GM18498 (cell line): Measurements from ENCODE around the gene SCAMP5.

Experiments used
- ATAC-seq: cut with Tn5 transposase; IDR thresholded peaks from one replicate; pipeline ENCODE4 v1.9.1; 2021; ENCODE audit warnings: mild to moderate bottlenecking, moderate library complexity; ENCODE audit not compliant: unreplicated experiment

Gene SCAMP5

DNA sequence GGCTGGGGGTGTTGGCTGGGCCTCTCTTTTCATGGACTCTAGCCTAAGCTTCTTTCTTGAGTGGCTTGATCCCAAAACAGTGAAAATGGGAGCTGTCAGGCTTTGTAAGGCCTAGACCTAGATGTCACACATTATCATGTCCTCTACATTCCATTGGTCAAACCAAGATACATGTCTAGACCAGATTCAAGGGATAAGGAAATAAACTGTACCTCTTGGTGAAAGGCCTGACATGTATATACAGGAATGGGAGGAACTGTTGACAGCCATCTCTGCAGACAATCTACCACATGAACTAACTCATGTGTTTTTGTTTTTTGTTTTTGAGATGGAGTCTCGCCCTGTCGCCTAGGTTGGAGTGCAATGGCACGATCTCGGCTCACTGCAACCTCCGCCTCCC lies 27.7 kb upstream of the SCAMP5 start:
- no peak for ATAC-seq

DNA sequence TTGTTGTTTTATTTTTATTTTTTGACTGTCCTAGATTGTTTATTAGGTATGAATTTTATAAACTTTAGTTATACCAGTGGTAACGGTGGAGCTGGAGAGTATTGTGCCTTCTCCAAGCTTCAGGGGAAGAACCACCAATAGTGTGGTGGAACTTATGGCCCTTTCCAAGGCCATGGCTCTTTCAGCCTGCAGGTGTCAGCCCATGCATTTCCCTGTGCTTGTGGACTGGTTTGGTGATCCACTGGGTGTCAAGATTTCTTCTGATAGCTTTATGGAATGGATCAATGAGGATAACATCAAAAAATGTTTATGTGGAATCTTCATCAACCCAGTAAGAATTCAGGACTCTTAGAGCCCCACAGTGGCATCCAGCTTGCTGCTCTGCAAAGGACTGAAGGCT lies 19.2 kb upstream of the SCAMP5 start:
- no peak for ATAC-seq

DNA sequence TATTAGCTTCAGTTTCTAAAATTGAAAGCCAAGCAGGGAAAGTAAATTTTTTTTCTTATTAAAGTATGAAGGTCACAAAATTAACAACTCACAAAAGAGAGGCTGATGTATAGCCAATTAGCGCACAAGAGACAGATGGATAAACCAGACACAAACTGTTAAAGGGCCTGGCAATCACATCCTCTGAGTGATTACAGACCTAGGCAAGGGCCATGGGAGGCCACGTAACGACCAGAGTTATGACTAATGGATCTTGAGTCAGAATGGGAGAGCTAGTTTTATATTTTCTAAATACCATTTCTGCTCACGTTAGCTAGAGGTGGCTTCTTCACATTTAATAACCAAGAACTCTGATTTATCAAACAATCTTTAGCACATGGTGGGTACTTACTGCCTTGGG lies 17.8 kb upstream of the SCAMP5 start:
- ATAC-seq = no peak

DNA sequence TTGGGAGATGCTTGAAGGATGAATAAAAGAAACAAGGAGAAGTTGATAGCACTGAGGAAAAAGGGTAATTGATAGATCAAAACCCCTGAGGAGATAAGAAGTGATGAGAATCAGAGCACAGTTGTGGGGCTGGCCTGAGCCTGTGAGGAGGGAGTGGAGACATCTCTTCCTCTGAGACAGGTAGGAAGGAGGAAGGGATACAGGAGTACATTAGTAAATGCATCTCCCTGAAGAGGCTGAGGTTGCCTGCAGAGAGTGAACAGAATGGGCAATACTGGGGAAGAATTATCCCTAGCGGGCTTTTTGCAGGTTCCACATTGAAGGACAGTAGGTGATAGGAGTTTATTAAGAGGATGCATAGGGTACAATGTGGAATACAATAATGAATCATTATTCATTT lies 17.3 kb upstream of the SCAMP5 start:
- no peak for ATAC-seq

DNA sequence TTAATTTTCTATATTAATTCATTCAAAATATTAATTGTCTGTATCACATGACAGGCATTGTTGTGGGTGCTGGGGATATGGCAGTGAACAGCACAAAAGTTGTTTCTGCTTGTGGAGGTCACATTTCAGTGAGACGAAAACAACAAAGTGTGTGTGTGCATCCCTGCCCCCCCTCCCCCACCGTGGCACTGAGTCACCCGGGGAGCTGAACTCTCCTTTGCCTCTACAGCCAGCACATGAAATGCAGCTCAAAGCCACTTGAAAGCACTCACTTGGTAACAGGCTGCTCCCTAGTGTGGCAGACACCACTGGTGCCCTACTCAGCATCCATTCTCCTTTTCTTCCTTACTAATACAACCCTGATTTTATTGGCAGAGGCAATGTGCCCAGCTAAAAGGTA lies 16.9 kb upstream of the SCAMP5 start:
- ATAC-seq = no peak

DNA sequence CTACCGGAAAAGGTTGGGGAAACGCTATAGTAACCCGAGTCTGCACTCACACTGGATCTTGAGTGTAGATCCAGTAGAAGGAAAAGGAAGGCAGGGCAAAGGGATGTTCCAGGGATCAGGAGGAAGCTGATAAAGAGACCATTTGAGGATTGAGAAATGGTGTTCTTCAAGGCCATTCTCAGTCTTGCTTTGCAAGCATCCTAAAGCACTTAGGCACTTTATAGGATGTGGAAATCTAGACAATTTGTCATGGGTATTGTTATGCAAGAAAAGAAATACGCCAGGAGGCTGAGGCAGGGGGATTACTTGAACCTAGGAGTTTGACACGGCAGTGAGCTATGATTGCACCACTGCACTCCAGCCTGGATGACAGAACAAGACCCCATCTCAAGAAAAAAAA lies 13.2 kb upstream of the SCAMP5 start:
- no peak for ATAC-seq

DNA sequence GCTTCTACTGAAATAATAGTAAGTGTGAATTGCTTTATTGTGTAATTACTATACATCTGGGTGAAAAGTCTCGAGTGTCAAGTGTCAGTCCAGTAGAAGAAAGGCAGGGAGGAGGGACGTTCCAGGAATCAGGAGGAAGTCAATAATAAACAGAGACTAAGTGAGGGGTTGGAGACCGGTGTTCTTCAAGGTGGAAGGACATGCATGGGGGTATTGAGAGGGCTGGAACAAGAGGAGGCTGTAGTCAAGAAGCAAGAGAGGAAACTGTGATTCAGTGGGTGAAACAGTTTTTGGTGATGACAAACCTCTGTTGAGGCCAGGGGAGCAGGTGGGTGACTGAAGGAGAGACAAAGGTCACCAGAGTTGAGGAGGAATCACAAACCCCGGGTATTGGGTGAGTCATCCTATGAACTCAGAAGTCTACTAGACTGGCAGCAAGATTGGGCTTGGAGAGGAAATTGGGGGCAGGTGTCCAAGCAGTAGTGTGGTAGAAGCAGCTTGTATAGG lies 11.6 kb upstream of the SCAMP5 start:
- no peak for ATAC-seq

DNA sequence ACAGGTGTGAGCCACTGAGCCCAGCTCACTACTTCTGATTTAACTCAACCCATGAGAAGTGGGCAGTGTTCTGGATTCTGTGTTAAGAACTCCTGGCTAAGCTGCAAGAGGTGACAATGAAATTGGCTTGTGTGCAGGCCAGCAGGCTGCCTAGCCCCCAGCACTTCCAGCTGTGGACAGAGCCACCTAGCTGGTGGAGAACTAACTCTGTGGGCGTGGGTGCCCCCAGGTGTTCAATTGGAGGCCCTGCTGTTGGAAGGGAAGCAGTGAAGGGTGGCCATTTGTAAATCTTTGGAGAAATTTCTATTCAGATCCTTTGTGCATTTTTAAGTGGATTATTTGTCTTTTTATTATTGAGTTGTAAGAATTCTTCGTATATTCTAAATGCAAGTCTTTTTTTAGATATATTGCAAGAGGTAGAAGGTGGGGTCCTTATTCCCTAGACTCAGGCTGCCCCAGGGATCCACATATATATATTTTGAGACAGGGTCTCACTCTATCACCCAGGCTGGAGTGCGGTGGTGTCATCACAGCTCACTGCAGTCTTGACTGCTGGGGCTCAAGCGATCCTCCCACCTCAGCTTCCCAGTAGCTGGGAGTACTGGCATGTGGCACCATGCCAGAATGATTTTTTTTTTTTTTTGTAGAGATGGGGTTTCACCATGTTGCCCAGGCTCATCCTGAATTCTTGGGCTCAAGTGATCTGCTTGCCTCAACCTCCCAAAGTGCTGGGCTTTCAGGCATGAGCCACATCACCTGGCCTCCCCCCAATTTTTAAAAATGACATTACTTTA lies 7.2 kb upstream of the SCAMP5 start:
- no peak for ATAC-seq

DNA sequence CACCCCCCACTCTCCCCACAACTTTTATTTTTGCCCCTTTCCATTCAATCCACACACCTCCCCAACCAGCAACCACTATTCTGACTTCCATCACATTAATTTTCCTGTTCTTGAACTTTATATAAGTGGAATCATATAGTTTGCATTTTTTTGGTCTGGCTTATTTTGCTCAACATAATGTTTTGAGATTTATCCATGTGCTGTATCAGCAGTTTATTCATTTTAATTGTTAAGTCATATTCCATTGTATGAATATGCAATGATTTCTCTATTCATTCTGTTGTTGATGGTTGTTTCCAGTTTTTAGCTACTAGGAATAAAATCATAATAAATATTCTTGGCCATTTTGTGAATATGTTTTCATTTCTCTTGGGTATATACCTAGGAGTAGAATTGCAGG lies 5.8 kb upstream of the SCAMP5 start:
- ATAC-seq = no peak

DNA sequence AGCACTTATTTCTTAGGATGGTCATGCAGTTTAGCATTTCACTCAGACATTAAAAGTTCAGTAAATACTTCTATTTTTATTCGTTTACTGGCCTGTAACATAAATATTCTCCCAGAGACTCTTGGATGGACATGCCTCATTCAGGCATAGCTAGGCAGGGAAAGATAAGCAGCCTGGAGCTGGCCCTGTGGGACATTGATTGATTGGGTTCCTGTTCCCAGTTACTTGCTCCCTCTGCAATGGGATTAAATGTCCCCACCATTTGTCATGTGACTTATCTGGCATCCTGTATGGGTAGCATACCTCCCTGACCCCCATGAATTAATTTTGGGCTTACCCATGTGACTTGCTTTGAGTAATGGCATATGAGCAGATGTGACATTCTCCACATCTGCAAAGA lies 2.7 kb upstream of the SCAMP5 start:
- ATAC-seq = no peak

DNA sequence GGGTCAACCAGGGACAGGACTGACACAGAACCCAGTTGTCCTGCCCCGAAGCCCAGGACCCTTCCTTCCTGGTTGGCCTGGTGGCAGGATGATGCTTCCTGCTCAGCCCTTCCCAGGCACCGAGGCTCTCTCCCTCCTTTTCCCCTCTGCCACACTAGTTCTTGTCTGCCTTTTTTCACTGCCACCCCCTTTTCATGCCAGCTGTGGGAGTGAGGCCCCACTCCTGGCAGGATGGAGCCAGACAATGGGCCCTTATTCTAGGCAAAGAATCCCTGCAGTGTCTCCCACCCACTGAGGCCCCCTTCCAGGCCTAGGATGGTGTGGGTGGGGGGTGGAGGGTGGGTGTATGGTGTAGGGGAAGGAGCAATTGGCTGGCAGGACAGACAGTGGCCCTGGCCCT lies 1.1 kb upstream of the SCAMP5 start:
- ATAC-seq = no peak

DNA sequence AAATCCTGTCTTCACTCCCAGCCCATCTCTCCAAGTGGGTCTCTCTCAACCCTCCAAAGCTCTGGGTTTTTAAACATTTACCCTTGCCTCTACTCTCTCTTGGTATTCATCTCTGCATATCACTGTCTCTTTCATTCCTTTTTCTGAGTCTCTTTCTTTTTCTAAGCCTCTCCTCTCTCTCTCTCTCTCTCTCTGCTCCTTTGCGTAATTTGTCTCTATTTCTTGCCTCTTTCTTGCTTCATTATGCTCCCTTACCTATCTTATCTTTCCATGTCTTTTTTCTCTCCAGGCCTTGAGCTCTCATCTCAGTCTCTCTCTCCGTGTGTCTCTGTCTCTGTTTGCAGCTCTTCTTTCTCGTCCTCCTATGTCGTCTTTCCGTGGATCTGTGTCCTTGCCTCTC lies 678 bp upstream of the SCAMP5 start:
- ATAC-seq = no peak

DNA sequence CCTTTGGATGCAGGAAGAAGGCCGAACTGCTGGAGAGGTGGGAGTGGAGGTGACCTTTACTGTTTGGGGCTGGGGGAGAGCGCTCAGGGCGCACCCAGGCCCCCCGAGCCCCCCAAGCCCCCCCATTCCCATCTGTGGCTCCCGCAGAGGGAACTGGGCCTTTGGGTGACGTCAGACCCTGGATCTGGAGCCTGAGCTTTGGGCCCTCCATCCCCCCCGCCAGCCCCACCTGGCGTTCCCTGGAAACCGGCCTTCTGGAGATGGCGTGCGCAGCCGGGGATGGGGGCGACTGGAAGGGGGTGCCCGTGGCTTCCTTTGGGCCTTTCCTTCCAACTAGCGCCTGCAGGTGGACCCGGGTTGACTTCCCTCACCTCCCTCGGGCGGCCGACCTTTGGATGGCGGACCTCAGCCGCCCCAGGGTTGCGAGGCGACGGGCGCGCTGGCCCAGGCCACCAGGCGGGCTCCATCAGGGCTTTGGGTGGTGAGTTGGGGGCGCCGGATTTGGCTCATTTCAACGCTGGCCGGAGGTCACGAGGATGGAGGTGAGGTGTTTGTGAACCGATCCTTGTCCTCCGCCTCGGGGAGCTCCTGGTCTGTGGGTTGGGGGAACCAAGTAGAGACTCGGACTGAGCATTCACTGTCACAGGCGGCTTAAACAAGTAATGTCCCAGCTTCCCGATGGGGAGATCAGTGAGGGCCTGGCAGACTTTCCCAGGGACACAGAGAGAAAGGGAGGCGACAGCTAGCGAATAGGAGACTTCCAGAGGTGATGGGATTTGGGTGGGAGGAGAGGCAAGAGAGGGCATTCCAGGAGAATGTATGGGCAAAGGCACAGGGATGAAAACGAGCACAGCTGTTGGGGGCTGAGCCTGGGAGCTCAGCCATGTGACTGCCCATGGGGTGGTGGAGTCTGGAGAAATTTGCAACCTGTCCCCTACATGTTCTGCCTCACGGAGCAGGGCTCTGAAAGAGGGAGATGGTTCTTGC lies 709 bp downstream of the SCAMP5 start:
- no peak for ATAC-seq

DNA sequence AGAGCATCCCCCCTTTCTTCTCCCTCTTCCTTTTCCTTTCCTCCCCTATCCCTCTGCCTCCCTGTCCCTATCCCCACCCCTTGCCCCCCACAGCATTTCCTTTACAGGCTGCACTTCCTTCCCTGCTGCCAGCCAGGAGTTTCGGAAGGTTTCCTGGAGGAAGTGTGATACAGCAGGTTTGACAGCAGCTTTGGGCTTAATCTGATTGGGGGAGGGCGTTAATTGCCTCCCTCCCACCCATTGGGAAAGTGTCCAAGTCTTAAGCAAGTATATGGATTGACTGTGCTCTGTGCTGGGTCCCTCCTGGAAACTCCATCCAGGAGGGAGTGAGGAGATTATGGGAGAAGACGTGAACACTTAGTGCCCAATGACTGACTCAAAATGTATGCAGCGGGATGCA lies 1.8 kb downstream of the SCAMP5 start:
- no peak for ATAC-seq

DNA sequence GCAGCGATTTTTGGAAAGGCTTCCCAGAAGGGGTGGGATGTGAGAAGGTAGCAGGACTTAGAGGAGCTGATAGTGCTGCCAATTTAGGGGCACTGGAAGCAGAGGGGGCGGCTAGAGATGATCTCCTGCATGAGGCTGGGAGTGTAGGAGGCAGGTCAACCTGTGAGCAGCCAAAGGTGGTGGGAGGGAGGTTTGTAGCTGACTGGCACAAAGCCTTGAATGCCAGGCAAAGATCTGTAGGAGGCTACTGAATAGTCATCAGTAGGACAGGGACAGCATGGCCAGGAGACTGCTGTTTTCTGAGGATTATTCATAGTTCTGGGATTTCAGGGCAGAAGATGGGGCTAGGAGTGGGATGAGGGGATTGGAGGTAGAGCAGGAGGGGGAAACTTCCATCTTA lies 2.2 kb downstream of the SCAMP5 start:
- no peak for ATAC-seq

DNA sequence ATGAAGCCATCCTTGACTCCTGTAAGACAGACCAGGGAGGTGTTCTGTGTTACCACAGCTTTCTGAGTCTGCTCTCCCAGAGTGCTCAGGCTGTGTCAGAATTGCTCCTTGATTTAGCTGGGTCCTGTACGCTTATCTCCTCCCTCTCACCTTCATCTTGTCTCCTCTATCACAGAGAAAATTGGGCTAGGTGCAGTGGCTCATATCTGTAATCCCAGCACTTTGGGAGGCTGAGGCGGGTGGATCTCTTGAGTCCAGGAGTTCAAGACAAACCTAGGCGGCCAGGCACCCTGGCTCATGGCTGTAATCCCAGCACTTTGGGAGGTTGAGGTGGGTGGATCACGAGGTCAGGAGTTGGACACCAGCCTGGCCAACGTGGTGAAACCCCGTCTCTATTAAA lies 5.9 kb downstream of the SCAMP5 start:
- ATAC-seq = no peak

DNA sequence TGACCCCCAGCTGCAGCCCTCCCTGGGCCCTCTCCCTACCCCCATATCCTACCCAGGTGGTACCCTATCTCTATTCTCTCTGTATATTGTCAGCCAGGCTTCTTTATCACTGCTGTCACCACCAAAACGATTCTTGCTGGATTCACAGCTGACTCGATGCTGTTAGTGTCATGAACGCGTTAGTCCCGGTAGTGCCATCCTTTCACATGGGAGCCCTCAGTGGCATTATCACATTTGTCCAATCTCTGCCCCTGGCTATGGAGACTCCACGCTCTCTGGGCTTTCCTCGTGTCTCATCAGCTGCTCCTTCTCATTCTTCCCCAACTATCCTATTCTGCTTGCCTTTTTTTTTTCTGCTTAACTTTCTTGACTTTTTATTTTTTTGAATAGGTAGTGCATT lies 7.0 kb downstream of the SCAMP5 start:
- ATAC-seq = no peak

DNA sequence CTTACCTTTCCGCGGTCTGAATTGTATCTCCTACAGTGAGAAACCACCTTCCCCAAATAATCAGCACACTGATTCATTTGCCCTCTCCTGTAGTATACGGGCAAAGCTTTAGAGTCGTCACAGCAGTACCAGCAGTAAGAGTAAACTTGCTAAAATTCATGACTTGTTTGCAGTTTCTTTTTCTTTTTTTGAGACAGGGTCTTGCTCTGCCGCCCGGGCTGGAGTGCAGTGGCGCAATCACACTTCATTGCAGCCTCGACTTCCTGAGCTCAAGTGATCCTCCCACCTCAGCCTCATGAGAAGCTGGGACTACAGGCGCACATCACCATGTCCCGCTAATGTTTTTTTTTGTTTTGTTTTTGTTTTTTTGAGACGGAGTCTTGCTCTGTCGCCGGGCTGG lies 11.9 kb downstream of the SCAMP5 start:
- no peak for ATAC-seq

DNA sequence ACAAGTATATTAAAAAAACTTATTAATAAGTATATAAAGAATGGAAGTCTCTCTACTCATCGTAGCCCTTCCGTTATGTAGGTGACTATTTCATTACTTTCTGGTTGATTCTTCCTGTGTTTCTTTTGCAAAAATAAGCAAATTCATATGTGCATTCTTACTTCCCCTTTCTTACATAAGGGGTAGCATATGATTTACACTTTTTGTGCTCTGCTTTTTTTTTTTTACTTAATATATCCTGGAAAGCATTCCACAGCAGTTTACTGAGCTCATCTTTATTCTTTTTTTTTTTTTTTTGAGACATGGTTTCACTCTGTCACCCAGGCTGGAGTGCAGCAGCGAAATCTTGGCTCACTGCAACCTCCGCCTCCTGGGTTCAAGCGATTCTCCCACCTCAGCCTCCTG lies 12.9 kb downstream of the SCAMP5 start:
- peak; percentile 41 for ATAC-seq

DNA sequence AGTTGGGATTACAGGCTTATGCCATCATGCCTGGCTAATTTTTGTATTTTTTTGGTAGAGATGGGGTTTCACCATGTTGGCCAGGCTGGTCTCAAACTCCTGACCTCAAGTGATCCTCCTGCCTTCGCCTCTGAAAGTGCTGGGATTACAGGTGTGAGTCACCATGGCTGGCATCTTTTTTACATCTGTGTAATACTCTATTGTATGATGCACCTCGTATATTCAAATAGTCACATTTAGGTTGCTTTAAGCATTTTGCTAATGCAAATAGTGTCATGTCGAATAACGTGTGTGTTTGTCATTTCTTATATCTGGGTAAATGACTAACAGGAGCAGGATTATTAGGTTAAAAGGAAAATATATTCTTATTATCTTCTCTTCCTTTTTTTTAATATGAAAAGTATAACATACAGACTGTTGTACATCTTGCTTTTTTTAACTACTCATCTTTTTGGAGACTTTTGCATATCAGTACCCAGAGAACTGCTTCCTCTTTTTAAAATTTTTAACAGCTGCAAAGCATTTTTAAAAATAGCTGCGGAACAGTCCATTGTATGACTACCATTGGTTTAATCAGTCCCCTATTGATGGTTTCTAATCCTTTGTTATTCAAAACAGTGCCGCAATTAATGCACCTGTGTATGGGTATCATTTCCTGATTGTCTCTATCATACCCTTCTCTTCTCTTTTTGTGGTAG lies 13.4 kb downstream of the SCAMP5 start:
- ATAC-seq = peak; percentile 84

DNA sequence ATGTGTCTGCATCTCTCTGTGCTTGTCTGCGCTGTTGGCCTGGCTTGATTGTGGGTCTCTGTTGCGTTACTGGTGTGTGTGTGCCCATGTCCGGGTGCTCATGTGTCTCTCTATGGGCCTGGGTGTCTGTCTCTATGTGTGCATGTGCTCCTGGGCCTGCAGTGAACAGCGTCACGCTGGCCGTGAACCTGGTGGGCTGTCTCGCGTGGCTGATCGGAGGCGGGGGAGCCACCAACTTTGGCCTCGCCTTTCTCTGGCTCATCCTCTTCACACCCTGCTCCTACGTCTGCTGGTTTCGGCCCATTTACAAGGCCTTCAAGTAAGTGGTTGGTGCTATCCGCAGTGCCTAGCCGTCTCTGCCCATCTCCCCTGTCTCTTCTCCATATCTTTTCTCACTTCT lies 21.1 kb downstream of the SCAMP5 start:
- no peak for ATAC-seq
